SK-N-SH treated with all-trans-retinoic acid at 6 μM for 48 hours (cell line): ENCODE data around the gene GALNT17.

Source experiments
- ATAC-seq: fragments of 200-7000 bp; cut with Tn5 transposase; 3 replicates; pipeline ENCODE4 v1.9.1; 2020; ENCODE audit warnings: mild to moderate bottlenecking, moderate library complexity
- ARNTL ChIP-seq: fragments of 450-650 bp; formaldehyde crosslinking; IDR thresholded peaks from 2 replicates; pipeline ENCODE4 v1.5.0; 2020; ENCODE audit warnings: low read depth, mild to moderate bottlenecking, moderate library complexity, borderline replicate concordance
- BACH2 ChIP-seq: fragments of 250-450 bp; sonication (Bioruptor Pico); IDR thresholded peaks from 2 replicates; pipeline ENCODE4 v1.9.0; 2021; ENCODE audit warnings: mild to moderate bottlenecking, borderline replicate concordance
- CREB5 ChIP-seq: fragments of 250-450 bp; sonication (Bioruptor Pico); IDR thresholded peaks from 2 replicates; pipeline ENCODE4 v1.5.1; 2020; ENCODE audit warnings: low read depth, mild to moderate bottlenecking, moderate library complexity
- CSDC2 ChIP-seq: fragments of 250-450 bp; sonication (Bioruptor Pico); IDR thresholded peaks from 2 replicates; pipeline ENCODE4 v1.5.0; 2020; ENCODE audit warnings: mild to moderate bottlenecking, moderate library complexity
- CSRNP3 ChIP-seq: fragments of 250-450 bp; sonication (Bioruptor Pico); IDR thresholded peaks from 2 replicates; pipeline ENCODE4 v1.5.1; 2021; ENCODE audit warnings: mild to moderate bottlenecking, moderate library complexity
- ESRRG ChIP-seq: fragments of 250-450 bp; sonication (Bioruptor Pico); IDR thresholded peaks from 2 replicates; pipeline ENCODE4 v1.6.1; 2021; ENCODE audit warnings: mild to moderate bottlenecking
- GLIS3 ChIP-seq: fragments of 250-450 bp; sonication (Bioruptor Pico); IDR thresholded peaks from 2 replicates; pipeline ENCODE4 v1.5.0; 2020; ENCODE audit warnings: mild to moderate bottlenecking, moderate library complexity
- ISL1 ChIP-seq: fragments of 250-450 bp; sonication (Bioruptor Pico); IDR thresholded peaks from 2 replicates; pipeline ENCODE4 v2.1.2; 2022; ENCODE audit warnings: mild to moderate bottlenecking, moderate library complexity
- OSR1 ChIP-seq: fragments of 250-450 bp; sonication (Bioruptor Pico); IDR thresholded peaks from 2 replicates; pipeline ENCODE4 v1.8.0; 2022; ENCODE audit warnings: moderate library complexity, mild to moderate bottlenecking, inconsistent platforms
- POU6F1 ChIP-seq: fragments of 250-450 bp; sonication (Bioruptor Pico); IDR thresholded peaks from 2 replicates; pipeline ENCODE4 v1.8.0; 2021; ENCODE audit warnings: low read depth, mild to moderate bottlenecking, moderate library complexity, borderline replicate concordance
- PPARA ChIP-seq: fragments of 250-450 bp; sonication (Bioruptor Pico); IDR thresholded peaks from 2 replicates; pipeline ENCODE4 v1.5.0; 2020; ENCODE audit warnings: mild to moderate bottlenecking, borderline replicate concordance
- RARB ChIP-seq: fragments of 250-450 bp; sonication (Bioruptor Pico); IDR thresholded peaks from 2 replicates; pipeline ENCODE4 v1.8.0; 2021; ENCODE audit warnings: mild to moderate bottlenecking, moderate library complexity
- SNAI2 ChIP-seq: fragments of 250-450 bp; sonication (Bioruptor Pico); IDR thresholded peaks from 2 replicates; pipeline ENCODE4 v1.5.0; 2020; ENCODE audit warnings: mild to moderate bottlenecking, moderate library complexity
- TOX ChIP-seq: fragments of 250-450 bp; sonication (Bioruptor Pico); IDR thresholded peaks from 2 replicates; pipeline ENCODE4 v1.8.0; 2021; ENCODE audit warnings: mild to moderate bottlenecking, moderate library complexity, borderline replicate concordance
- TSHZ2 ChIP-seq: fragments of 250-450 bp; sonication (Bioruptor Pico); IDR thresholded peaks from 2 replicates; pipeline ENCODE4 v1.5.0; 2020; ENCODE audit warnings: mild to moderate bottlenecking, moderate library complexity
- ZC3H10 ChIP-seq: fragments of 250-450 bp; sonication (Bioruptor Pico); IDR thresholded peaks from 2 replicates; pipeline ENCODE4 v1.5.1; 2021; ENCODE audit warnings: mild to moderate bottlenecking, moderate library complexity
- ZFP3 ChIP-seq: fragments of 250-450 bp; sonication (Bioruptor Pico); IDR thresholded peaks from 2 replicates; pipeline ENCODE4 v1.5.0; 2020; ENCODE audit warnings: mild to moderate bottlenecking, moderate library complexity
- ZFP30 ChIP-seq: fragments of 450-650 bp; formaldehyde crosslinking; IDR thresholded peaks from 2 replicates; pipeline ENCODE4 v1.5.0; 2022; ENCODE audit warnings: mild to moderate bottlenecking, moderate library complexity
- ZNF565 ChIP-seq: fragments of 450-650 bp; formaldehyde crosslinking; conservative IDR thresholded peaks from 2 replicates; pipeline ENCODE4 v1.5.0; 2020; ENCODE audit warnings: low read depth, mild to moderate bottlenecking, moderate library complexity
- ZNF70 ChIP-seq: fragments of 450-650 bp; formaldehyde crosslinking; IDR thresholded peaks from 2 replicates; pipeline ENCODE4 v1.5.0; 2020; ENCODE audit warnings: mild to moderate bottlenecking, moderate library complexity
- ZNF8 ChIP-seq: fragments of 450-650 bp; formaldehyde crosslinking; IDR thresholded peaks from 2 replicates; pipeline ENCODE4 v1.5.0; 2020; ENCODE audit warnings: mild to moderate bottlenecking, moderate library complexity

Gene GALNT17

GRCh38 chr7:71272509-71273490, 140.9 kb downstream of the GALNT17 start:
- no peak for ATAC-seq
- TF ChIP-seq BACH2 (CRISPR knock-in tag) (no peak), CREB5 (CRISPR knock-in tag) (no peak), ZNF8 (no peak), ZNF565 (CRISPR knock-in tag) (no peak), ARNTL (CRISPR knock-in tag) (no peak), TOX (CRISPR knock-in tag) (no peak), POU6F1 (CRISPR knock-in tag) (no peak), ZNF70 (CRISPR knock-in tag) (no peak), GLIS3 (CRISPR knock-in tag) (no peak), TSHZ2 (no peak), CSRNP3 (CRISPR knock-in tag) (no peak), ESRRG (CRISPR knock-in tag) (no peak), ZFP3 (CRISPR knock-in tag) (no peak)

GRCh38 chr7:71278257-71278656, 146.3 kb downstream of the GALNT17 start:
- TF ChIP-seq ZFP30 (CRISPR knock-in tag): no peak
- TF ChIP-seq GLIS3 (CRISPR knock-in tag): no peak
- TF ChIP-seq SNAI2: no peak
- TF ChIP-seq ARNTL (CRISPR knock-in tag): no peak
- TF ChIP-seq CSDC2 (CRISPR knock-in tag): no peak
- no peak for TF ChIP-seq ISL1
- no peak for TF ChIP-seq PPARA (CRISPR knock-in tag)
- no peak for TF ChIP-seq OSR1 (CRISPR knock-in tag)
- TF ChIP-seq BACH2 (CRISPR knock-in tag): no peak
- no peak for TF ChIP-seq ZNF70 (CRISPR knock-in tag)
- TF ChIP-seq, all 23 proteins: peak for 0
- ATAC-seq: no peak

GRCh38 chr7:71281261-71281660, 149.3 kb downstream of the GALNT17 start:
- ATAC-seq: no peak
- no peak for TF ChIP-seq GLIS3 (CRISPR knock-in tag)
- no peak for TF ChIP-seq ZC3H10 (CRISPR knock-in tag)
- TF ChIP-seq OSR1 (CRISPR knock-in tag): no peak
- TF ChIP-seq RARB (CRISPR knock-in tag): no peak
- no peak for TF ChIP-seq CSDC2 (CRISPR knock-in tag)
- TF ChIP-seq TSHZ2: no peak
- TF ChIP-seq CREB5 (CRISPR knock-in tag): no peak
- TF ChIP-seq ZNF565 (CRISPR knock-in tag): no peak
- no peak for TF ChIP-seq BACH2 (CRISPR knock-in tag)
- no peak for TF ChIP-seq ZNF70 (CRISPR knock-in tag)
